WTC11 (cell line): Measurements from ENCODE around the gene BLOC1S5. TPM values are rescaled to one million over a fixed set of nuclear protein-coding genes. Genes with fewer than 3 reads are reported as not detected.

Experiments
- ATAC-seq: fragments of 200-7000 bp; cut with Tn5 transposase; 2 replicates; pipeline ENCODE4 v1.10.0; 2021; ENCODE audit warnings: mild to moderate bottlenecking, moderate library complexity
- CTCF ChIA-PET: fragments of 300-600 bp; sonication (Branson Sonifier 250); formaldehyde crosslinking; loops from one replicate; lab custom pipeline; 2021; ENCODE audit warnings: antibody characterized with exemption; lab: Charles Lee
- POLR2A ChIA-PET: fragments of 350-600 bp; sonication (Branson Sonifier 250); formaldehyde crosslinking; loops from one replicate; lab custom pipeline; 2021; ENCODE audit warnings: antibody characterized with exemption; lab: Charles Lee
- DNase-seq: peaks from one replicate; pipeline ENCODE4 v3.0.0; 2021; ENCODE audit warnings: low spot score
- H3K27ac Mint-ChIP-seq: 2 replicates; pipeline ENCODE4 v1.8.0; 2021; ENCODE audit warnings: mixed read lengths
- H3K27me3 Mint-ChIP-seq: 2 replicates; pipeline ENCODE4 v1.8.0; 2021; ENCODE audit warnings: low read depth, mild to moderate bottlenecking, moderate library complexity, mixed read lengths
- H3K36me3 Mint-ChIP-seq: 2 replicates; pipeline ENCODE4 v1.8.0; 2021; ENCODE audit warnings: mixed read lengths
- H3K4me1 Mint-ChIP-seq: 2 replicates; pipeline ENCODE4 v1.8.0; 2022; ENCODE audit warnings: mixed read lengths
- H3K4me3 Mint-ChIP-seq: 2 replicates; pipeline ENCODE4 v1.8.0; 2021; ENCODE audit warnings: mild to moderate bottlenecking, moderate library complexity, mixed read lengths
- H3K9me3 Mint-ChIP-seq: 2 replicates; pipeline ENCODE4 v1.8.0; 2021; ENCODE audit warnings: mixed read lengths
- ESRRA ChIP-seq: sonication (generic); formaldehyde crosslinking; IDR thresholded peaks from 2 replicates; pipeline ENCODE4 v1.8.1; 2022; ENCODE audit warnings: mild to moderate bottlenecking, missing genetic modification reagents, borderline replicate concordance
- ETV6 ChIP-seq: sonication (generic); formaldehyde crosslinking; IDR thresholded peaks from 2 replicates; pipeline ENCODE4 v1.8.1; 2022; ENCODE audit warnings: mild to moderate bottlenecking, missing genetic modification reagents
- GABPB1 ChIP-seq: sonication (generic); formaldehyde crosslinking; IDR thresholded peaks from 2 replicates; pipeline ENCODE4 v1.8.1; 2023; ENCODE audit warnings: mild to moderate bottlenecking, missing genetic modification reagents
- HMGXB4 ChIP-seq: sonication (generic); formaldehyde crosslinking; IDR thresholded peaks from 2 replicates; pipeline ENCODE4 v1.8.1; 2023; ENCODE audit warnings: mild to moderate bottlenecking, moderate library complexity, missing genetic modification reagents
- JAZF1 ChIP-seq: fragments of 250-450 bp; sonication (Bioruptor Pico); IDR thresholded peaks from 2 replicates; pipeline ENCODE4 v1.9.0; 2021; ENCODE audit warnings: moderate library complexity, mild to moderate bottlenecking, inconsistent platforms
- MAX ChIP-seq: sonication (generic); formaldehyde crosslinking; IDR thresholded peaks from 2 replicates; pipeline ENCODE4 v1.8.0; 2022; ENCODE audit warnings: mild to moderate bottlenecking, missing genetic modification reagents
- NR1H2 ChIP-seq: sonication (generic); formaldehyde crosslinking; IDR thresholded peaks from 2 replicates; pipeline ENCODE4 v1.9.0; 2021; ENCODE audit warnings: mild to moderate bottlenecking, moderate library complexity, missing genetic modification reagents
- PRRX2 ChIP-seq: fragments of 250-450 bp; sonication (Bioruptor Pico); IDR thresholded peaks from 2 replicates; pipeline ENCODE4 v1.8.0; 2021; ENCODE audit warnings: mild to moderate bottlenecking
- ZNF121 ChIP-seq: sonication (generic); formaldehyde crosslinking; IDR thresholded peaks from 2 replicates; pipeline ENCODE4 v1.8.0; 2023; ENCODE audit warnings: missing genetic modification reagents
- ZNF138 ChIP-seq: sonication (generic); formaldehyde crosslinking; conservative IDR thresholded peaks from 2 replicates; pipeline ENCODE4 v1.8.1; 2022; ENCODE audit warnings: mild to moderate bottlenecking, moderate library complexity, missing genetic modification reagents
- ZNF671 ChIP-seq: fragments of 250-450 bp; sonication (Bioruptor Pico); IDR thresholded peaks from 2 replicates; pipeline ENCODE4 v1.8.0; 2021; ENCODE audit warnings: mild to moderate bottlenecking
- total RNA-seq: library from RNA; stranded (reverse); gene quantifications from 3 replicates; pipeline ENCODE4 v1.2.3, GENCODE V29; 2021
- TF ChIP-seq, protein P1 (sequence below): sonication (generic); formaldehyde crosslinking; IDR thresholded peaks from 2 replicates; pipeline ENCODE4 v1.8.0; 2023; ENCODE audit warnings: mild to moderate bottlenecking, missing genetic modification reagents
- TF ChIP-seq, protein P2 (sequence below): sonication (generic); formaldehyde crosslinking; IDR thresholded peaks from 2 replicates; pipeline ENCODE4 v1.8.0; 2022; ENCODE audit warnings: mild to moderate bottlenecking, missing genetic modification reagents
- TF ChIP-seq, protein P3 (sequence below): sonication (generic); formaldehyde crosslinking; conservative IDR thresholded peaks from 2 replicates; pipeline ENCODE4 v1.8.1; 2022; ENCODE audit warnings: mild to moderate bottlenecking, missing genetic modification reagents
- TF ChIP-seq, protein P4 (sequence below): fragments of 250-450 bp; sonication (Bioruptor Pico); IDR thresholded peaks from 2 replicates; pipeline ENCODE4 v1.9.0; 2021; ENCODE audit warnings: mild to moderate bottlenecking, borderline replicate concordance
- TF ChIP-seq, protein P5 (sequence below): fragments of 200-600 bp; IDR thresholded peaks from 2 replicates; pipeline ENCODE4 v1.8.0; 2022; ENCODE audit warnings: antibody characterized with exemption

The BLOC1S5 gene
- total RNA-seq, 1 experiment from 2014 or later = 17.9 TPM

- TF ChIP-seq, protein P1, sequence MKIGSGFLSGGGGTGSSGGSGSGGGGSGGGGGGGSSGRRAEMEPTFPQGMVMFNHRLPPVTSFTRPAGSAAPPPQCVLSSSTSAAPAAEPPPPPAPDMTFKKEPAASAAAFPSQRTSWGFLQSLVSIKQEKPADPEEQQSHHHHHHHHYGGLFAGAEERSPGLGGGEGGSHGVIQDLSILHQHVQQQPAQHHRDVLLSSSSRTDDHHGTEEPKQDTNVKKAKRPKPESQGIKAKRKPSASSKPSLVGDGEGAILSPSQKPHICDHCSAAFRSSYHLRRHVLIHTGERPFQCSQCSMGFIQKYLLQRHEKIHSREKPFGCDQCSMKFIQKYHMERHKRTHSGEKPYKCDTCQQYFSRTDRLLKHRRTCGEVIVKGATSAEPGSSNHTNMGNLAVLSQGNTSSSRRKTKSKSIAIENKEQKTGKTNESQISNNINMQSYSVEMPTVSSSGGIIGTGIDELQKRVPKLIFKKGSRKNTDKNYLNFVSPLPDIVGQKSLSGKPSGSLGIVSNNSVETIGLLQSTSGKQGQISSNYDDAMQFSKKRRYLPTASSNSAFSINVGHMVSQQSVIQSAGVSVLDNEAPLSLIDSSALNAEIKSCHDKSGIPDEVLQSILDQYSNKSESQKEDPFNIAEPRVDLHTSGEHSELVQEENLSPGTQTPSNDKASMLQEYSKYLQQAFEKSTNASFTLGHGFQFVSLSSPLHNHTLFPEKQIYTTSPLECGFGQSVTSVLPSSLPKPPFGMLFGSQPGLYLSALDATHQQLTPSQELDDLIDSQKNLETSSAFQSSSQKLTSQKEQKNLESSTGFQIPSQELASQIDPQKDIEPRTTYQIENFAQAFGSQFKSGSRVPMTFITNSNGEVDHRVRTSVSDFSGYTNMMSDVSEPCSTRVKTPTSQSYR = no peak
- TF ChIP-seq, protein P2, sequence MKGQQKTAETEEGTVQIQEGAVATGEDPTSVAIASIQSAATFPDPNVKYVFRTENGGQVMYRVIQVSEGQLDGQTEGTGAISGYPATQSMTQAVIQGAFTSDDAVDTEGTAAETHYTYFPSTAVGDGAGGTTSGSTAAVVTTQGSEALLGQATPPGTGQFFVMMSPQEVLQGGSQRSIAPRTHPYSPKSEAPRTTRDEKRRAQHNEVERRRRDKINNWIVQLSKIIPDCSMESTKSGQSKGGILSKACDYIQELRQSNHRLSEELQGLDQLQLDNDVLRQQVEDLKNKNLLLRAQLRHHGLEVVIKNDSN = no peak
- TF ChIP-seq HMGXB4 (CRISPR knock-in tag) = no peak
- no peak for TF ChIP-seq MAX (CRISPR knock-in tag)
- TF ChIP-seq, protein P3, sequence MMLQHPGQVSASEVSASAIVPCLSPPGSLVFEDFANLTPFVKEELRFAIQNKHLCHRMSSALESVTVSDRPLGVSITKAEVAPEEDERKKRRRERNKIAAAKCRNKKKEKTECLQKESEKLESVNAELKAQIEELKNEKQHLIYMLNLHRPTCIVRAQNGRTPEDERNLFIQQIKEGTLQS (CRISPR knock-in tag) = no peak
- no peak for TF ChIP-seq ZNF121
- TF ChIP-seq, protein P4, sequence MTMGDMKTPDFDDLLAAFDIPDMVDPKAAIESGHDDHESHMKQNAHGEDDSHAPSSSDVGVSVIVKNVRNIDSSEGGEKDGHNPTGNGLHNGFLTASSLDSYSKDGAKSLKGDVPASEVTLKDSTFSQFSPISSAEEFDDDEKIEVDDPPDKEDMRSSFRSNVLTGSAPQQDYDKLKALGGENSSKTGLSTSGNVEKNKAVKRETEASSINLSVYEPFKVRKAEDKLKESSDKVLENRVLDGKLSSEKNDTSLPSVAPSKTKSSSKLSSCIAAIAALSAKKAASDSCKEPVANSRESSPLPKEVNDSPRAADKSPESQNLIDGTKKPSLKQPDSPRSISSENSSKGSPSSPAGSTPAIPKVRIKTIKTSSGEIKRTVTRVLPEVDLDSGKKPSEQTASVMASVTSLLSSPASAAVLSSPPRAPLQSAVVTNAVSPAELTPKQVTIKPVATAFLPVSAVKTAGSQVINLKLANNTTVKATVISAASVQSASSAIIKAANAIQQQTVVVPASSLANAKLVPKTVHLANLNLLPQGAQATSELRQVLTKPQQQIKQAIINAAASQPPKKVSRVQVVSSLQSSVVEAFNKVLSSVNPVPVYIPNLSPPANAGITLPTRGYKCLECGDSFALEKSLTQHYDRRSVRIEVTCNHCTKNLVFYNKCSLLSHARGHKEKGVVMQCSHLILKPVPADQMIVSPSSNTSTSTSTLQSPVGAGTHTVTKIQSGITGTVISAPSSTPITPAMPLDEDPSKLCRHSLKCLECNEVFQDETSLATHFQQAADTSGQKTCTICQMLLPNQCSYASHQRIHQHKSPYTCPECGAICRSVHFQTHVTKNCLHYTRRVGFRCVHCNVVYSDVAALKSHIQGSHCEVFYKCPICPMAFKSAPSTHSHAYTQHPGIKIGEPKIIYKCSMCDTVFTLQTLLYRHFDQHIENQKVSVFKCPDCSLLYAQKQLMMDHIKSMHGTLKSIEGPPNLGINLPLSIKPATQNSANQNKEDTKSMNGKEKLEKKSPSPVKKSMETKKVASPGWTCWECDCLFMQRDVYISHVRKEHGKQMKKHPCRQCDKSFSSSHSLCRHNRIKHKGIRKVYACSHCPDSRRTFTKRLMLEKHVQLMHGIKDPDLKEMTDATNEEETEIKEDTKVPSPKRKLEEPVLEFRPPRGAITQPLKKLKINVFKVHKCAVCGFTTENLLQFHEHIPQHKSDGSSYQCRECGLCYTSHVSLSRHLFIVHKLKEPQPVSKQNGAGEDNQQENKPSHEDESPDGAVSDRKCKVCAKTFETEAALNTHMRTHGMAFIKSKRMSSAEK (CRISPR knock-in tag) = no peak
Measured at GRCh38 chr6:8060346-8060745, 3.8 kb downstream of the BLOC1S5 start (continued).

- TF ChIP-seq PRRX2 (CRISPR knock-in tag) (no peak), ESRRA (CRISPR knock-in tag) (no peak), GABPB1 (CRISPR knock-in tag) (no peak), NR1H2 (no peak), ETV6 (CRISPR knock-in tag) (no peak), JAZF1 (CRISPR knock-in tag) (no peak), ZNF138 (no peak), ZNF671 (CRISPR knock-in tag) (no peak)
- TF ChIP-seq, protein P5, sequence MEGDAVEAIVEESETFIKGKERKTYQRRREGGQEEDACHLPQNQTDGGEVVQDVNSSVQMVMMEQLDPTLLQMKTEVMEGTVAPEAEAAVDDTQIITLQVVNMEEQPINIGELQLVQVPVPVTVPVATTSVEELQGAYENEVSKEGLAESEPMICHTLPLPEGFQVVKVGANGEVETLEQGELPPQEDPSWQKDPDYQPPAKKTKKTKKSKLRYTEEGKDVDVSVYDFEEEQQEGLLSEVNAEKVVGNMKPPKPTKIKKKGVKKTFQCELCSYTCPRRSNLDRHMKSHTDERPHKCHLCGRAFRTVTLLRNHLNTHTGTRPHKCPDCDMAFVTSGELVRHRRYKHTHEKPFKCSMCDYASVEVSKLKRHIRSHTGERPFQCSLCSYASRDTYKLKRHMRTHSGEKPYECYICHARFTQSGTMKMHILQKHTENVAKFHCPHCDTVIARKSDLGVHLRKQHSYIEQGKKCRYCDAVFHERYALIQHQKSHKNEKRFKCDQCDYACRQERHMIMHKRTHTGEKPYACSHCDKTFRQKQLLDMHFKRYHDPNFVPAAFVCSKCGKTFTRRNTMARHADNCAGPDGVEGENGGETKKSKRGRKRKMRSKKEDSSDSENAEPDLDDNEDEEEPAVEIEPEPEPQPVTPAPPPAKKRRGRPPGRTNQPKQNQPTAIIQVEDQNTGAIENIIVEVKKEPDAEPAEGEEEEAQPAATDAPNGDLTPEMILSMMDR = no peak
- Mint-ChIP-seq H3K4me1 (peaks cover 6% of the 10 kb centered on the region), H3K4me3 (no peak overlapping the region), H3K27ac (no peak overlapping the region), H3K36me3 (peaks cover 22% of the 10 kb centered on the region), H3K27me3 (no peaks in the 10 kb centered on the region), H3K9me3 (no peaks in the 10 kb centered on the region)
- no peak for DNase-seq
- CTCF ChIA-PET = interaction anchor here (0.9 to 1.0 kb wide), 2 partner anchors 49 to 386 kb away, joined by 3 read pairs; no protein-coding TSS in a partner anchor
- POLR2A ChIA-PET = no interaction called here
- ATAC-seq = no peak
Measured at GRCh38 chr6:8059129-8059528, 5.1 kb downstream of the BLOC1S5 start.
